Lower leg skin (tissue), 4 donors: ENCODE measurements around the gene TTLL4. TPM values are rescaled to one million over a fixed set of nuclear protein-coding genes. Genes with fewer than 3 reads are reported as not detected.
"Not testable (repeated sequence)": the region's sequence is repeated elsewhere in the genome, so short reads cannot be mapped to it uniquely, and the experiment has no call there.

Experiments
- DNase-seq, 2 donors: peaks; one replicate each; pipeline ENCODE4 v3.0.0-alpha.2; 2019; ENCODE audit warnings: low spot score in 2 of 2
- H3K4me3 ChIP-seq: fragments of 200-600 bp; sonication (generic); 2 replicates; pipeline ENCODE4 v1.5.1; 2017; ENCODE audit warnings: mild to moderate bottlenecking, low read depth; ENCODE audit not compliant: poor library complexity, severe bottlenecking
- CTCF ChIP-seq, 3 donors: fragments of 450-650 bp; IDR thresholded peaks; one replicate each; pipeline ENCODE4 v1.5.1; 2016; ENCODE audit warnings: antibody characterized with exemption in 3 of 3, mild to moderate bottlenecking in 3 of 3, moderate library complexity in 2 of 3
- POLR2A ChIP-seq, 2 donors: fragments of 450-650 bp; IDR thresholded peaks; one replicate each; pipeline ENCODE4 v1.6.1; 2016 to 2017; ENCODE audit warnings: antibody characterized with exemption in 2 of 2, mild to moderate bottlenecking in 1 of 2, moderate library complexity in 1 of 2
- WGBS, 2 donors: methylation state at CpG; one replicate each; pipeline ENCODE4 v1.1.5; 2018; 5-methylcytosine and 5-hydroxymethylcytosine counted together
- intact Hi-C: fragments of 100-400 bp; cut with DNase I; formaldehyde crosslinking; loops from one replicate; pipeline ENCODE4 v1.15.0; 2023; ENCODE audit warnings: low total_unique reads
- total RNA-seq, 4 donors: library from RNA; depleted of rRNA; stranded (reverse); fragments of >200 nt; gene quantifications; one replicate each; pipeline ENCODE4 v1.1.0, GENCODE V29; 2016

Gene TTLL4
- total RNA-seq, 4 donors from 2014 or later, result 4.4 to 19.4 (median 17.4) TPM

- intact Hi-C loops, H3K4me3 ChIP-seq: not testable (repeated sequence)
- peak in 1 of 2 donors; percentile 58 for DNase-seq
- 19 to 20% methylated on average over 5 of the region's 5 CpGs for WGBS, 2 donors
- TF ChIP-seq CTCF (IDR thresholded peaks at IDR 0.05), result peak in 1 of 3 donors; percentile 47
These were observed 23.1 kb upstream of the TTLL4 start for GRCh38 chr2:218687400-218688060.

GRCh38 chr2:218691234-218691633 lies 19.4 kb upstream of the TTLL4 start:
- no peak for TF ChIP-seq POLR2A (IDR thresholded peaks at IDR 0.05)
- no peak for TF ChIP-seq CTCF (IDR thresholded peaks at IDR 0.05)
- intact Hi-C loops, result no loop called here
- DNase-seq, result no peak
- no peak overlapping the region for H3K4me3 ChIP-seq

GRCh38 chr2:218694405-218695145 lies 16.1 kb upstream of the TTLL4 start:
- 85 to 93% methylated on average over 3 of the region's 3 CpGs for whole genome bisulfite sequencing, 2 donors

GRCh38 chr2:218698885-218699284 lies 11.8 kb upstream of the TTLL4 start:
- no peak for DNase-seq
- TF ChIP-seq CTCF (IDR thresholded peaks at IDR 0.05) (no peak), POLR2A (IDR thresholded peaks at IDR 0.05) (no peak)
- 91% methylated on average over 8 of the region's 8 CpGs for WGBS, 2 donors
- H3K4me3 ChIP-seq, result no peak overlapping the region
- intact Hi-C loops, result no loop called here

More at GRCh38 chr2:218694405-218695145, 16.1 kb upstream of the TTLL4 start:
- intact Hi-C loops, result no loop called here
- no peak for DNase-seq
- TF ChIP-seq POLR2A (IDR thresholded peaks at IDR 0.05) (no peak), CTCF (IDR thresholded peaks at IDR 0.05) (no peak)
- no peak overlapping the region for H3K4me3 ChIP-seq

- TF ChIP-seq CTCF (IDR thresholded peaks at IDR 0.05), result no peak
- no peak for TF ChIP-seq POLR2A (IDR thresholded peaks at IDR 0.05)
- intact Hi-C loops, result no loop called here
- WGBS, 2 donors, result 64 to 75% methylated on average over 2 of the region's 2 CpGs
- H3K4me3 ChIP-seq, result no peak overlapping the region
- no peak for DNase-seq
These were observed 8.8 kb upstream of the TTLL4 start for GRCh38 chr2:218701806-218702205.
